Measurements from ENCODE around the gene BRD7. TPM values are rescaled to one million over a fixed set of nuclear protein-coding genes. Genes with fewer than 3 reads are reported as not detected.

Gene BRD7
- total and polyA plus RNA-seq, 2 experiments from 2014 or later = 51.2 to 51.3 TPM

DNA sequence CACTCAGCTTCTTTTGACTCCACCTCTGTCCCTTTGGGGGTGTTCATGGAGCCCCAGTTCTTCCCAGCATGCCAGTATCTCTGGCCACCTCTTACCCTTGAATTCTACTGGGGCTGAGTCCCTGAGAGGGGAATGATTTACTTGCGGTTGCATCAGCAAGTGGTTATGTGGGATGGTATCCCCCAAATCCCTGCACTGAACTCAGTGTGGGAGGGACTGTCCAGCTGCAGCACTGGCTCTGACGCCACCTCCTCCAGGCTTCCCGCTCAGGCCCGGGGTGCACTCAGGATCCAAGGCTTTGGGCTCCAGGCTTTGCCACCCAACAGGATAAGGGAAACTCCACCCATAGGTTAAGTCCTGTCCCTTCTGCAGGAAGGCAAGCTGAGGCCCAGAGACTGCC, 21.1 kb upstream of the BRD7 start:
- Histone ChIP-seq H3K9me3 (ENCODE audit: low read depth) (no peaks in the 10 kb centered on the region), H3K36me3 (replicated peaks; ENCODE audit: insufficient read depth, low read depth) (no peaks in the 10 kb centered on the region), H4K20me1 (ENCODE audit: insufficient read depth, poor library complexity, severe bottlenecking) (no peaks in the 10 kb centered on the region), H3K9me2 (replicated peaks; ENCODE audit: insufficient read depth) (no peaks in the 10 kb centered on the region), H3K4me1 (ENCODE audit: insufficient read depth) (peaks cover 9% of the 10 kb centered on the region), H3K27ac (no peak overlapping the region), H3K79me2 (no peaks in the 10 kb centered on the region), H2AFZ (no peak overlapping the region), H3K27me3 (no peaks in the 10 kb centered on the region), H3K4me3 (no peak overlapping the region), H3K4me2 (no peak overlapping the region)
- WGBS (ENCODE audit: low lambda C conversion rate, missing lambda C conversion rate) = 93% methylated on average over 4 of the region's 4 CpGs
- DNase-seq (ENCODE audit: low spot score) = no peak
- TF ChIP-seq EZH2 (IDR thresholded peaks at IDR 0.05; ENCODE audit: borderline replicate concordance) (no peak), EZH2phosphoT487 (IDR thresholded peaks at IDR 0.05; ENCODE audit: low read depth, severe bottlenecking, unreplicated experiment) (no peak)
- TF ChIP-seq, protein P1, sequence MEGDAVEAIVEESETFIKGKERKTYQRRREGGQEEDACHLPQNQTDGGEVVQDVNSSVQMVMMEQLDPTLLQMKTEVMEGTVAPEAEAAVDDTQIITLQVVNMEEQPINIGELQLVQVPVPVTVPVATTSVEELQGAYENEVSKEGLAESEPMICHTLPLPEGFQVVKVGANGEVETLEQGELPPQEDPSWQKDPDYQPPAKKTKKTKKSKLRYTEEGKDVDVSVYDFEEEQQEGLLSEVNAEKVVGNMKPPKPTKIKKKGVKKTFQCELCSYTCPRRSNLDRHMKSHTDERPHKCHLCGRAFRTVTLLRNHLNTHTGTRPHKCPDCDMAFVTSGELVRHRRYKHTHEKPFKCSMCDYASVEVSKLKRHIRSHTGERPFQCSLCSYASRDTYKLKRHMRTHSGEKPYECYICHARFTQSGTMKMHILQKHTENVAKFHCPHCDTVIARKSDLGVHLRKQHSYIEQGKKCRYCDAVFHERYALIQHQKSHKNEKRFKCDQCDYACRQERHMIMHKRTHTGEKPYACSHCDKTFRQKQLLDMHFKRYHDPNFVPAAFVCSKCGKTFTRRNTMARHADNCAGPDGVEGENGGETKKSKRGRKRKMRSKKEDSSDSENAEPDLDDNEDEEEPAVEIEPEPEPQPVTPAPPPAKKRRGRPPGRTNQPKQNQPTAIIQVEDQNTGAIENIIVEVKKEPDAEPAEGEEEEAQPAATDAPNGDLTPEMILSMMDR (IDR thresholded peaks at IDR 0.05; ENCODE audit: poor library complexity) = no peak

DNA sequence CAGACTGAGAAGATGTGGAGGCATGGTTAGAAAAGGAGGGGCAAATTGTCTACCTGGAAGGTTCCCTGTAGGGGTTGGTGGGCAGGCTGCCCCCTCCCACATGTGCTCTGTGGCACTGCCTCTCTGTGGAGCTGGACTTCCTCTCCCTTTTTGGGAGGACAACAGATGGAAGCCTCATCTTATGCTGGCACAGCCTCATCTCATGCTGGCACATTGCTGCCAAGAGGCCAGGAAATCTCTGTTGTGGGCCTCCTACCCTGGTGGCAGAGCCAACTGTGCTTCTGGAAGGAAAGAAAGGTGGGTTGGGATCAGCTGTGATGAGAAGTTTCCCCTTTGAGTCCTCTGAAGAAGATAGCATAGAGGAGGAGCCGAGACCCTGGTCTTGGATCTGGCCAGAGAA, 19.7 kb upstream of the BRD7 start:
- H3K27me3 ChIP-seq = no peaks in the 10 kb centered on the region
- H3K79me2 ChIP-seq = no peaks in the 10 kb centered on the region
- no peak overlapping the region for H3K4me3 ChIP-seq
- no peaks in the 10 kb centered on the region for H3K9me2 ChIP-seq (replicated peaks; ENCODE audit: insufficient read depth)
- peaks cover 9% of the 10 kb centered on the region for H3K4me1 ChIP-seq (ENCODE audit: insufficient read depth)
- DNase-seq (ENCODE audit: low spot score) = no peak
- TF ChIP-seq, protein P1 (IDR thresholded peaks at IDR 0.05; ENCODE audit: poor library complexity) = no peak
- TF ChIP-seq EZH2 (IDR thresholded peaks at IDR 0.05; ENCODE audit: borderline replicate concordance) = no peak
- TF ChIP-seq EZH2phosphoT487 (IDR thresholded peaks at IDR 0.05; ENCODE audit: low read depth, severe bottlenecking, unreplicated experiment) = no peak
- no peak overlapping the region for H3K27ac ChIP-seq
- H2AFZ ChIP-seq = no peak overlapping the region
- H3K36me3 ChIP-seq (replicated peaks; ENCODE audit: insufficient read depth, low read depth) = no peaks in the 10 kb centered on the region
- no peak overlapping the region for H3K4me2 ChIP-seq
- no peaks in the 10 kb centered on the region for H3K9me3 ChIP-seq (ENCODE audit: low read depth)
- WGBS (ENCODE audit: low lambda C conversion rate, missing lambda C conversion rate) = 95% methylated on average over 1 of the region's 1 CpG
- H4K20me1 ChIP-seq (ENCODE audit: insufficient read depth, poor library complexity, severe bottlenecking) = no peaks in the 10 kb centered on the region

DNA sequence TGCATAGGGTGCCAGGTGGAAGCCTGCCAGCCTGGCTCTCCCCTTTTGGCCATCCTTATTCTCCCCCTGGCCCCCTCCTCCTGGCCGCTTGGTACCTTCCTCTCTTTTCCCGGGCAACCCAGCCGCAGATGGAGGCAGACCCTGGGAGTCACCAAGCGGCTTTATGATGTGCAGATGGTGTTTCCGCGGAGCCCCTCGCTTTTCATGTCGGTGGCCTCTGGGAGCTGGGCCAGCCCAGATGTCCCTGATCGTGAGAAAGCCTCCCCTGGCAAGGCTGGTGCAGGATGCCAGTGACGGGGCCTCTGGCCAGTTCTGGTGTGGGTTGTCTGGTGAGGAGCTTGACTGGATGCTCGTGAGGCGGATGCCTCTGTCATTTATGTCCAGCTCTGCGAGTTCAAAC, 18.0 kb upstream of the BRD7 start:
- H3K4me1 ChIP-seq (ENCODE audit: insufficient read depth) = peaks cover 9% of the 10 kb centered on the region
- no peak for DNase-seq (ENCODE audit: low spot score)
- H3K4me3 ChIP-seq = no peak overlapping the region
- H4K20me1 ChIP-seq (ENCODE audit: insufficient read depth, poor library complexity, severe bottlenecking) = no peaks in the 10 kb centered on the region
- H3K79me2 ChIP-seq = no peaks in the 10 kb centered on the region
- TF ChIP-seq, protein P1 (IDR thresholded peaks at IDR 0.05; ENCODE audit: poor library complexity) = no peak
- TF ChIP-seq EZH2 (IDR thresholded peaks at IDR 0.05; ENCODE audit: borderline replicate concordance) (no peak), EZH2phosphoT487 (IDR thresholded peaks at IDR 0.05; ENCODE audit: low read depth, severe bottlenecking, unreplicated experiment) (no peak)
- H3K36me3 ChIP-seq (replicated peaks; ENCODE audit: insufficient read depth, low read depth) = no peaks in the 10 kb centered on the region
- H2AFZ ChIP-seq = no peak overlapping the region
- no peaks in the 10 kb centered on the region for H3K9me2 ChIP-seq (replicated peaks; ENCODE audit: insufficient read depth)
- no peak overlapping the region for H3K4me2 ChIP-seq
- no peak overlapping the region for H3K27ac ChIP-seq
- H3K27me3 ChIP-seq = no peaks in the 10 kb centered on the region
- H3K9me3 ChIP-seq (ENCODE audit: low read depth) = no peaks in the 10 kb centered on the region
- WGBS (ENCODE audit: low lambda C conversion rate, missing lambda C conversion rate) = 80% methylated on average over 13 of the region's 13 CpGs

DNA sequence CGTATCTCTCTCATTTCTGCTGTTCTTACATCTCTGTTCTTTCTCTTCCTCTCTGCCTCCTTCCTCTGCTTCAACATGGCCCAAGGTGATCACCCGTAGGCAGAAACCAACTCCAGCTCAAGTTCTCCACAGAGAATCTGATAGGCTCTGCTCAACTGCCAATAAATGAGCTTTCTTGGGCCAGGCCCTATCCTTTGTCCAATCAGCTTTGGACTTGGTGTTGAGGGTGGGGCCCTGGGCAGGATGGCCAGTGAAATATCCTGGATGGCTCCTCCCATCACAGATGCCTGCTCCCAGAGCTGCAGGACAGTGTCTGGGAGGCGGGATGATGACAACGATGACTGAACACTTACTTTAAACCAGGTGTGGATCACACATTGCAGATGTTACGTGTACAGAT, 17.4 kb upstream of the BRD7 start:
- H3K36me3 ChIP-seq (replicated peaks; ENCODE audit: insufficient read depth, low read depth) = no peaks in the 10 kb centered on the region
- no peaks in the 10 kb centered on the region for H3K9me3 ChIP-seq (ENCODE audit: low read depth)
- no peaks in the 10 kb centered on the region for H3K9me2 ChIP-seq (replicated peaks; ENCODE audit: insufficient read depth)
- no peak overlapping the region for H3K4me3 ChIP-seq
- WGBS (ENCODE audit: low lambda C conversion rate, missing lambda C conversion rate) = 77% methylated on average over 5 of the region's 5 CpGs
- no peak overlapping the region for H2AFZ ChIP-seq
- TF ChIP-seq EZH2phosphoT487 (IDR thresholded peaks at IDR 0.05; ENCODE audit: low read depth, severe bottlenecking, unreplicated experiment) (no peak), EZH2 (IDR thresholded peaks at IDR 0.05; ENCODE audit: borderline replicate concordance) (no peak)
- TF ChIP-seq, protein P1 (IDR thresholded peaks at IDR 0.05; ENCODE audit: poor library complexity) = no peak
- peaks cover 6% of the 10 kb centered on the region for H3K4me1 ChIP-seq (ENCODE audit: insufficient read depth)
- no peak for DNase-seq (ENCODE audit: low spot score)
- H3K27me3 ChIP-seq = no peaks in the 10 kb centered on the region
- no peak overlapping the region for H3K27ac ChIP-seq
- no peaks in the 10 kb centered on the region for H4K20me1 ChIP-seq (ENCODE audit: insufficient read depth, poor library complexity, severe bottlenecking)
- no peak overlapping the region for H3K4me2 ChIP-seq
- H3K79me2 ChIP-seq = no peaks in the 10 kb centered on the region
